Activated CD8-positive, alpha-beta T cell treated with anti-CD3 and anti-CD28 coated beads for 36 hours (primary cell): Measurements from ENCODE around the gene VPS13C. TPM values are rescaled to one million over a fixed set of nuclear protein-coding genes. Genes with fewer than 3 reads are reported as not detected.

Experiments
- ATAC-seq: fragments of 200-7000 bp; cut with Tn5 transposase; one replicate; pipeline ENCODE4 v1.10.0; 2021; ENCODE audit warnings: mild to moderate bottlenecking, moderate library complexity
- CTCF ChIA-PET: fragments of 350-600 bp; sonication (Branson Sonifier 250); formaldehyde crosslinking; loops from one replicate; lab custom pipeline; 2021; ENCODE audit warnings: antibody characterized with exemption; lab: Charles Lee
- POLR2A ChIA-PET: fragments of 350-600 bp; sonication (Branson Sonifier 250); formaldehyde crosslinking; loops from one replicate; lab custom pipeline; 2021; ENCODE audit warnings: antibody characterized with exemption; lab: Charles Lee
- DNase-seq: peaks from one replicate; pipeline ENCODE4 v3.0.0-alpha.2; 2020
- H3K27ac Mint-ChIP-seq: one replicate; pipeline ENCODE4 v1.8.0; 2021; ENCODE audit warnings: mild to moderate bottlenecking, mixed read lengths
- H3K27me3 Mint-ChIP-seq: one replicate; pipeline ENCODE4 v1.8.0; 2021; ENCODE audit warnings: mixed read lengths
- H3K36me3 Mint-ChIP-seq: one replicate; pipeline ENCODE4 v1.8.0; 2021; ENCODE audit warnings: low read depth, mixed read lengths
- H3K4me1 Mint-ChIP-seq: one replicate; pipeline ENCODE4 v1.8.0; 2021; ENCODE audit warnings: low read depth, mixed read lengths
- H3K4me3 Mint-ChIP-seq: one replicate; pipeline ENCODE4 v1.8.0; 2021; ENCODE audit warnings: mild to moderate bottlenecking, moderate library complexity, mixed read lengths
- H3K9me3 Mint-ChIP-seq: one replicate; pipeline ENCODE4 v1.8.0; 2021; ENCODE audit warnings: mixed read lengths
- CTCF ChIP-seq: fragments of 200-600 bp; IDR thresholded peaks from one replicate; pipeline ENCODE4 v1.8.0; 2022; ENCODE audit warnings: antibody characterized with exemption, mild to moderate bottlenecking
- intact Hi-C: fragments of 100-400 bp; cut with micrococcal nuclease; formaldehyde crosslinking; loops from one replicate; pipeline ENCODE4 v1.10.0; 2022
- total RNA-seq, 2 experiments: library from RNA; stranded (reverse); gene quantifications; one replicate each; pipeline ENCODE4 v1.2.3, GENCODE V29; 2021

The VPS13C gene
- total RNA-seq, 2 experiments from 2014 or later: 41.4 to 45.9 TPM

- peaks cover 3% of the 10 kb centered on the region for H3K27me3 Mint-ChIP-seq
- intact Hi-C loops: no loop called here
- H3K4me1 Mint-ChIP-seq: no peaks in the 10 kb centered on the region
- no peak overlapping the region for H3K27ac Mint-ChIP-seq
- CTCF ChIA-PET: interaction anchor here (1.0 to 1.8 kb wide), 2 partner anchors 16 to 71 kb away, joined by 3 to 9 read pairs; no protein-coding TSS in a partner anchor
- no peak for TF ChIP-seq CTCF
- DNase-seq: no peak
- no peaks in the 10 kb centered on the region for H3K36me3 Mint-ChIP-seq
- H3K4me3 Mint-ChIP-seq: no peak overlapping the region
- ATAC-seq: no peak
- H3K9me3 Mint-ChIP-seq: peaks cover 5% of the 10 kb centered on the region
- POLR2A ChIA-PET: interaction anchor here (0.9 kb wide), 1 partner anchor 10 kb away, joined by 5 read pairs; no protein-coding TSS in a partner anchor
Measured at GRCh38 chr15:62088353-62088693, 28.1 kb upstream of the VPS13C start.

GRCh38 chr15:62087671-62088352 lies 27.6 kb upstream of the VPS13C start:
- ATAC-seq (peak; percentile 77), DNase-seq (peak; percentile 12)
- POLR2A ChIA-PET: interaction anchor here (0.9 kb wide), 1 partner anchor 11 kb away, joined by 5 read pairs; no protein-coding TSS in a partner anchor
- peak overlapping the region; percentile 15 for H3K27ac Mint-ChIP-seq
- H3K4me1 Mint-ChIP-seq: no peaks in the 10 kb centered on the region
- CTCF ChIA-PET: interaction anchor here (1.8 kb wide), 1 partner anchor 15 kb away, joined by 9 read pairs; no protein-coding TSS in a partner anchor
- H3K27me3 Mint-ChIP-seq: peaks cover 3% of the 10 kb centered on the region
- intact Hi-C loops: no loop called here
- H3K4me3 Mint-ChIP-seq: no peak overlapping the region
- TF ChIP-seq CTCF: no peak
- H3K9me3 Mint-ChIP-seq: peaks cover 5% of the 10 kb centered on the region
- H3K36me3 Mint-ChIP-seq: no peaks in the 10 kb centered on the region

GRCh38 chr15:62085740-62086139 lies 25.5 kb upstream of the VPS13C start:
- H3K27ac Mint-ChIP-seq: no peak overlapping the region
- no peak overlapping the region for H3K4me3 Mint-ChIP-seq
- no peaks in the 10 kb centered on the region for H3K36me3 Mint-ChIP-seq
- ChIA-PET CTCF (no interaction called here), POLR2A (no interaction called here)
- TF ChIP-seq CTCF: no peak
- no peak for ATAC-seq
- no peak for DNase-seq
- H3K4me1 Mint-ChIP-seq: no peaks in the 10 kb centered on the region
- peaks cover 3% of the 10 kb centered on the region for H3K27me3 Mint-ChIP-seq
- intact Hi-C loops: no loop called here
- peaks cover 5% of the 10 kb centered on the region for H3K9me3 Mint-ChIP-seq

GRCh38 chr15:62083194-62084154 lies 23.2 kb upstream of the VPS13C start:
- Mint-ChIP-seq H3K27me3 (peaks cover 1% of the 10 kb centered on the region), H3K4me1 (no peaks in the 10 kb centered on the region), H3K36me3 (no peaks in the 10 kb centered on the region), H3K9me3 (peaks cover 5% of the 10 kb centered on the region), H3K4me3 (no peak overlapping the region), H3K27ac (no peak overlapping the region)
- ChIA-PET POLR2A (no interaction called here), CTCF (interaction anchor here (0.7 kb wide), 2 partner anchors 72 to 170 kb away, joined by 3 read pairs; no protein-coding TSS in a partner anchor)
- ATAC-seq: no peak
- no peak for DNase-seq
- no peak for TF ChIP-seq CTCF
- intact Hi-C loops: no loop called here
